GM21367 (cell line): ENCODE results near the gene PNPLA3.
"Not testable (repeated sequence)": the region's sequence is repeated elsewhere in the genome, so short reads cannot be mapped to it uniquely, and the experiment has no call there.

Experiments
- ATAC-seq: cut with Tn5 transposase; IDR thresholded peaks from one replicate; pipeline ENCODE4 v1.9.1; 2021; ENCODE audit not compliant: unreplicated experiment

PNPLA3 gene

DNA sequence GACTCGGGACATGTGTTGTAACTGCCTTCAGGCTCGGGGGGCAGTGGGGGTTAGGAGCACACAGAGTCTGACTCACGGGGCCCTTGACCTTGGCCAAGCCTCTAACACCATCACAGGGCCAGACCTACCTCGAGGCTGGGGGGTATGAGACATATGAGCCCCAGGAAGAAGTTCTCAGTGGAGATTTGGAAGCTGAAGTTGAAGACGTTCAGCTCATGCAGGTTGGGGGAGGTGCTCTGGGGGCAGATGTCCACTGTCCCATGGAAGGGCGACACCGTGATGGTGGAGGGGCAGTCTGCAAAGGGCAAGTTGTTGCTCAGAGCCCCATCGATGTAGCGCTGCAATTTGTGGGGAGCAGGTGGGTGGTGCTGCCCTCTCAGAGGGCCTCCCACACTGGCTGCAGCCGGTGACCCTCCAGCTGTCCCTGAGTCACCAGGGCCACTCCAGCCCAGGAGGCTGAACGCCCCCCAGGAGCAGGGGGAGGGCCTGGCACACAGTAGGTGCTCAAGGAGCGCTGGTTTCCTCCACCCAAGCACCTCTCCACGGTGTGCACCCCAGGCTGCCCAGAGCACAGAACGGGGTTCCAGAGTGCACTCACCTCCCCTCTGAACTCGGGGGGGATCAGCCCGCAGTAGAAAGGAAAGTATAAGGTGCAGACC is 34.3 kb upstream of the PNPLA3 start:
- no peak for ATAC-seq

DNA sequence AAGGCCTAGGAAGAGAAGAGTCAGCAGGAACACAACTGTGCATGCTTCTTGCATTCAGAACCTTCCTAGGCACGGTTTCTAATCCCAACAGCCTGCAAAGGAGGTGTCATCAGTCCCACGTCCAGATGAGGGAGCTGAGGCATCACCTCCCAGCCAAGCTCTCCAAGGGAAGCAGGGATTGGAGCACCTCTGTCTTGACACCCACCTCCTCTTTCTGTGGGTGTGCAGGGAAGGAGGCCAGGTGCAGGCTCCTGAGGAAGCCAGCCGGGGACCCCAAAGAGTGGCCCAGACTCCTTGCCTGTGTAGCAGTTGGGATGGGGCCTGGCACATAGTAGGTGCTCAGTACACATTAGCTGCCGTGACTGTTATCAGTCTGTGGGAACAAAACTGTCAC is 33.7 kb upstream of the PNPLA3 start:
- ATAC-seq, result no peak

DNA sequence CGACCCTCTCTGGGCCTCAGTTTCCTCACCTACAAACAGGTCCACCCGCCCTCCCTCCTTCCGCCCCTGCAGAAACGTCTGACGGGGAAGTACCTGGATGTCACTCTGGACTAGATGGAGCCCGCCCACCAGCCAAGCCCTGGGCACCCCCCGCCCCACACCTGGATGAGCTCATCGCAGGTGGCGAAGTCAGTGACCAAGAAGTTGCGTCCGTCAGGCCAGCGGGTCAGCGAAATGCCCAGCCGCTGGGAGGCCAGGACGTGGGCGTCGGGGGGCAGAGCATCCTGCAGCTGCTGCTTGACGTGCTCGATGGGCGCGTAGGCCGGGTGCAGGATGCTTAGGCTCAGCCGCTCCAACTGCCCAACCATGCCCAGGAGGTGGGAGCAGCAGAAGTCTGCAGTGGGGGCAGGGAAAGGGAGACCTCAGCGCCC is 32.7 kb upstream of the PNPLA3 start:
- ATAC-seq, result no peak

DNA sequence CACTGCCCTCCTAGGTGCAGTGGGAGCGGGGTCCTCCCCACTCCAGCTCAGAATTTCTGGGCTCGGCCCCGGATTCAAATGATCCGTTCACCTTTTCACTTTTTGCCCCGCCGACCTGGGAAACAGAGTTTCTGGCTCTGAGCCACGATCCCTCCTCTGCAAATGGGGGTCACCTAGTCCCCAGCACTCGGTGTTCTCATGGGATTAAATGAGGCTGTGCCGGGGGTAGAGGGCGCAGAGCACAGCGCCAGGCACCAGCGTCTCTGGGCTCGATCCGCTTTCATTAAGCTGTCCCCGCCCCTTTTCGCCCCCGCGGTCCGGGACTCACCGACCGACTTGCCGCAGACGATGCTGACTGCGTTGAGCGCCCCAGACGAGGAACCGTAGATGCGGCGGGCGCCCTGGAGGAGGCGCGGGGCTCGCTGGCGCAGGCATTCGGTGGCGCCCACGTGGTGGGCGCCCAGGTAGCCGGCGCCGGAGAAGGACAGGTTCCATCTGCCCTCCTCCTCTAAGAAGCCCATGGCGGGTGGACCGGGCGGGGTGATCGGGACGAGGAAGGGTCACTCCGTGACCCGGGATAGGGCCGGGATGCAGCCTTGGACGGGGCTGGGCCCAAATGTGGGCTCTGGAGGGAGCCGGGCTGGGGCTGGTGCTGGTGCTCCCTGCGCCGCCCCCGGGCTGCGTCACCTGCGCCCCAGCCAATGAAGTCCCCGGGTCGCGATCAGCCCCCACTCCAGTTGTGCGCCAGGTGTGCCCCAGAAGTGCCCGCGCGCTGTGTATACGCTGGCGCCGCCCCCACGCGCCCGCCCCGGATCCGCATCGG is 32.0 kb upstream of the PNPLA3 start, which contains the start of gene PNPLA5:
Gene PNPLA5 (minus strand): TSS at position 654 of the 823 bp plus-strand sequence. CDS start 133 bp downstream, at position 521.
- ATAC-seq, result no peak

DNA sequence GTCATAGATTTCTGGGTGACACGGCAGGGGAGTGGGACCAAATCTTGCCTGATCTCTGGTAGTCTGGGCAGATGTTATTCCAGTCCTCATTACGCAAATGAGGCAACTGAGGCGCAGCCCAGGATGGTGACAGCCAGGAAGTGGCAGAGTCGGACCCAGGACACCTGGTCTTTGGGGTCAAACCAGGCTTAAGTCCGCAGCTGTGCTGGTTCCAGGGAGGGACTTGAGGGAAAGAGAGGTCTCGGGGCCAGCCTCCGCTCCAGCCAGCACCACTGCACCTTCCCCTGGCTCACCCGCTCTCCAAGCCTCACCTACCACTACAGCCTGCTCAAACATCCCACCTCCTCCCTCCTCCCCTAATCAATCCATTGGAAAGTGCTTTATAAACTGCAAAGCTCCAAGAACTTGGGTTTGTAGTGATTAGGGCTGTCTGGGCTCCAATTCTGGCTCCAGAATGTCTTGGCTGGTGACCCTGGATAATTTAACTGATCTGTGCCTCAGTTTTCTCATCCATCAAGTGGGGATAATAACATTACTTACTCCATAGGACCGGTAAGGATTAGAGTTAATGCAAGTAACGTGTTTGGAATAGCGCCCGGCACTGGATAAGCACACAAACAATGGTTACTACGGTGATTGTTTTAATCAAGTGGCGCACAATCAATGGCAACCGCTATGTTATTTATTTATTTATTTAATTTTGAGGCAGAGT is 31.3 kb upstream of the PNPLA3 start:
- no peak for ATAC-seq

DNA sequence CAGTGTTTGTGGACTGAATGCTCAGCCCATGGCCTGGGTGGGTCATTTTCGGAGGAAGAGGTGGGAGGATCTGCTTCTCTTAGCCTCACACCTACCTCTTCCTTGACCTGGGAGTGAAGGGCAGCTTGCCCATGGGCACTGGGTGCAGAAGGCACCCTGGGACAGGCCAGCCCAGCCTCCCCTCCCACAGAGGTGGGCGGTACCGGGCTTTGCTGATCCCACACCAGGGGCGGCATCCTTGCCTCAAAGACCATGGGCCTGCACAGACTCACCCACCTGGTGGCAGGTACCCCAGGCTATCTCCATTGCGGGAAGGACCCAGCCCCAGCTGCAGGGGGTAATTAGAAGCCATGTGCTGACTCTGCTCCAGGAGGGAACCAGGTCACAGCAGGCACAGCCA is 30.3 kb upstream of the PNPLA3 start:
- ATAC-seq, result no peak

DNA sequence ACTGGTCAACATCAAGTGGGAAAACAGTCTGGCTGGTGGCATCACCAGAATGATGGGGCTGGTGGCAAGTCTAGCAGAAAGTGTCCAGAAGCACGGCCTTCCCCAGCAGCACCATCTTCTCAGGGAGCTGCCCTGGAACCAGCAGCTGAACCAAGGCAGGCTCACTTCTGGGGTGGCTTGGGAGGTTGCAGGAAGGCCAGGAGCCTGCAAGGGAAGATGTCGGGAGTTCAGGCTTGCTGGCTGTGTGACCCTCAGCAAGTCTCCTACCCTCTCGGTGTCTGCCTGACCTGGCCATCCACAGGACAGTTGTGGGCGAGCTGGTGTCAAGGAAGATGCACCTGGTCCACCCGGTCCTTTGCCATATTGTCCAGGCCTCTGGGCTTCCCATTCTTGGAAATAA is 29.5 kb upstream of the PNPLA3 start:
- ATAC-seq, result no peak

DNA sequence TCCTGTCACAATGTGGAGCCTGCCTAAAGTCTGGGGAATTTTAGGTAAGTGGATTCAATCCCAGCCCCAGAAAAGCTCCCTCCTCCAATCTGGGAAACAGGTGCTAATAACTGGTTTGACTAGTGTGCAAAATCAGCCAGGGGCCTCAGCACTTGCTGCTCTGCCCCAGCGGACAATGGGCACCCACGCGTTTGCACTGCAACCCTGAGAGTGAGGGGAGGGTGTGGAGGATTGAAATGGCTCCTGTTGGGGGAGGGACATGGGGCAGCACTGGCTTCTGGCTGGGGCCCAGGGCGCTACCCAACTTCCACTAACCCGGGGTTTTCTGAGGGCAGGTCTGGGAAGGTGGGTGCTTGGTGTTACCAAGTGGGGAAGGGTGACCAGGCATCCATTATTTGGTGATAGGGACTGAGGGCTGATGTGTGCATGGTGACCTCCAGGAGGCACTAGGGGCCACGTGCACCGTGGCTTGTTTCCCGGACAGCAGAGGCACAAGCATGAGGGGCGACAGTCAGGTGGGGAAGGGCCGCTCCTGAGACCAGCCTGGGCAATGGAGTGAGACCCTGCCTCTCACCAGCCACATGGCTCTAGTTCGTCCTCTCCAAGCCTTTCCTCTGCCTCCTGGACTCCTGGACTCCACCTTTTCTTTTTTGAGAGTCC is 27.5 kb upstream of the PNPLA3 start:
- no peak for ATAC-seq

DNA sequence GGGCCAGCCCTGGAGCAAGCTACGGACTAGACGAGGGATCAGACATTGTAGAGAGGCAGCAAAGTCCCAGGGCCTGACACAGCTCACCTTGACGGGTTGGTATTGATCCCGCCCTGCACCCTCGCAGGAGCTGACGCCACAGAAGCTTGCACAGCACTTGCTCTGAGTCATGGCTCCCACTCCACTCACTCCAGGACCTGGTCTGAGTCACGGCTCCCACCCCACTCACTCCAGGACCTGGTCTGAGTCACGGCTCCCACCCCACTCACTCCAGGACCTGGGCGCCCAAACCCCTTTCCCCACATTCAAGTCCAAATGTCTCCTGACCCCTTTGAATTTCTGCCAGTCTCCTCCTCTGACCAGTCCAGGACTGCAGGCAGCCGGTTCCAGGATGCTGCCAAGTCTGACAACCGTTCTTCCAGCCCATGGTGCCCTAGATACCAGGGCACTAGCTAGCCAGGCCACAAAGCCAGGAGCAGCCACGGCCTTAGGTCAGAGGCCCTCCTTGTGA is 25.8 kb upstream of the PNPLA3 start:
- ATAC-seq, result no peak

DNA sequence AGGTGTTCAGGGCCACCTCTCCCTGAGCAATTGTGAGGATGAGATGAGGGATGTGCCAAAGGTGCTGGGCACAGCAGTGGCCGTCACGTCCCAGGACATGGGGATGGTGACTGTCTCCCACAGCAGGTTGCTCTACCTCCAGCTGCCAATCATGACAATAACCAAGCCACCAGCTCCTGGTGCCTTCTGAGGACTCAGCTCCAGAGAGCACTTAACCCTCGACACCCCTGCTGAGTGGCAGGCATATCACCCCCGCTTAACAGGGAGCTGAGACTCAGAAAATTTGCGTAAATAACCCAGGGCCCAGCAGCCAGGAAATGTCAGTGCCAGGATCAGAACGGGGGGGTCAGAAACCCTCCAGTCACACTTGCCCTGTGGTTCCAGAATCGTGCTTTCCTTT is 23.4 kb upstream of the PNPLA3 start:
- ATAC-seq, result no peak

DNA sequence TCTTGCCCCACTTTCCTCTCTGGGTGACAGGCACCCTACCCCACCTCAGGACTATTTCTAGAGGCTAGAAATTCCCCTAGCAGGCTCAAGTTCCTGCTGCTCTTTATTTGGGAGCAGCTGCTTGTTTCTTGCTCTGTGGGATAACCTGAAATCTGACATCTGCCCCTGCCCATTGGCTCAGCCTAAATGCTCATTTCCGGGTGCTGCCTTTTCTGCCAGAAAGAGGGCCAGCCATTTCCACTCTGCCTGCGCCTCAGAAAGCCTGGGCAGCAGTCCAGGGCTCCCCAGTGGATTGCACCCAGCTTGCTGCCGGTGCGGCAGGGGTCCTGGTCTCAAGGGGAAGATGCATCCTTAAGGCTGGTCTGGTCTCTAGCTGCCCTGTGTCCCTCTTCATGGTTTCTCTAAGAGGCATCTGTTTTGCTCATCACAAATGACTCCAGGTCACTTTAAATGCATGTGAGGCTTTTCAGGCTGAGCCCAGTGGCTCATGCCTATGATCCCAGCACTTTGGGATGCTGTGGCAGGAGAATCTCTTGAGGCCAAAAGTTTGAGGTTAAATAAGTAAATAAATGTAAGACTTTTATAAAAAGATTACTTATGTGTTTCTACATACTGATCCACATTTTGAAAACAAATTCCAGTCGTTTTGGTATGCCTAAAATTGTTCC is 21.5 kb upstream of the PNPLA3 start:
- no peak for ATAC-seq

DNA sequence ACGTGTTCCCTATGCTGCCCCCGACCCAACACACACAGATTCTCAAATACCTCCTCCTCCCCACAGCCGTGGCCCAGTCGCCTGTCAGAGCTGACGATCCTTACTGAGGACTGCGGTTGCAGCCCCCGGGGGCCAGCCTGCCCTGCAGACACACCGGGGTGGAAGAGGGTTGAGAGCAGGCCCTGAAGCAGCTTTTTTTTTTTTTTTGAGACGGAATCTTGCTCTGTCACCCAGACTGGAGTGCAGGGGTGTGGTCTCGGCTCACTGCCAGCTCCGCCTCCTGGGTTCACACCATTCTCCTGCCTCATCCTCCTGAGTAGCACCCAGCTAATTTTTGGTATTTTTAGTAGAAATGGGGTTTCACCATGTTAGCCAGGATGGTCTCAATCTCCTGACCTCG is 20.6 kb upstream of the PNPLA3 start:
- ATAC-seq, result not testable (repeated sequence)

DNA sequence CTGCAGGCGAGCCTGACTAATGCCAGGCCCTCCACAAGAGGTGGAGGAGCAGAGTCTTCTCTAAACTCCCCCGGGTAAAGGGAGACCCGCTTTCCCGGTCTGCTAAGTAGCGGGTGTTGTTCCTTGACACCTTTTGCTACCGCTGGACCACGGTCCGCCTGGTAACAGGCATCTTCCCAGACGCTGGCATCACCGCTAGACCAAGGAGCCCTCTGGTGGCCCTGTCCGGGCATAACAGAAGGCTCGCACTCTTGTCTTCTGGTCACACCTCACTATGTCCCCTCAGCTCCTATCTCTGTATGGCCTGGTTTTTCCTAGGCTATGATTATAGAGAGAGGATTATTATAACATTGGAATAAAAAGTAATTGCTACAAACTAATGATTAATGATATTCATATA is 19.2 kb upstream of the PNPLA3 start:
- not testable (repeated sequence) for ATAC-seq

DNA sequence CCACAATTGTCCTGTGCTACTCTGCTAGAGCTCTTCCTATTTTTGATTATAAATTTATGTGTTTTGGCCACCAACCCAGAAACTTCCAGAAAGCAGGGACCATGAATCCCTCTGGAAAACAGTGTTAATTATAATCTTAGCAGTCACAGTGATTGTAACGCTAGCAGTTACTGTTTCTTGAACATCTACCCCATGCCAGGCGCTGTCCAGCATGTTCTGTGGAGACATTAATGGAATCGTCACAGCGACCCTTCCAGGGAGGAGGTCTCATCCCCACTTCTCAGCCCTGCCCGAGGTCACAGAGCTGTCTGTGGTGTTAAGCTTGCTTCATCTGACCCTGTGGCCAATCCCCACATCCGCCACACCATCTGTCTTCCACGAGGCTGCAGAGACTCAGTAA is 17.9 kb upstream of the PNPLA3 start:
- ATAC-seq, result no peak

DNA sequence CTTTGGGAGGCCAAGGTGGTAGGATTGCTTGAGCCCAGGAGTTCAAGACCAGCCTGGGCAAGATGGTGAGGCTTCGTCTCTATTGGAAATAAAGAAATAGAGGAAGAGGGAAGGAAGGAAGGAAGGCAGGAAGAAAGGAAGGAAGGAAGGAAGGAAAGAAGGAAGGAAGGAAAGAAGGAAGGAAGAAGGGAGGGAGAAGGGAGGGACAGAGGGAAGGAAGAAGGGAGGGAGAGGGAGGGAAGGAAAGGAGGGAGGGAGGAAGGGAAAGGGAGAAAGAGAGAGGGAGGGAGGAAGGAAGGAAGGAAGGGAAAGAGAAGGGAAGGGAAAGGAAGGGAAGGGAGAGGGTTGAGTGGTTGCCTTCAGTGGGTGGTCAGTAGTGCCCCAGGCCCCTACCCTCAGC is 13.9 kb upstream of the PNPLA3 start:
- ATAC-seq, result no peak

DNA sequence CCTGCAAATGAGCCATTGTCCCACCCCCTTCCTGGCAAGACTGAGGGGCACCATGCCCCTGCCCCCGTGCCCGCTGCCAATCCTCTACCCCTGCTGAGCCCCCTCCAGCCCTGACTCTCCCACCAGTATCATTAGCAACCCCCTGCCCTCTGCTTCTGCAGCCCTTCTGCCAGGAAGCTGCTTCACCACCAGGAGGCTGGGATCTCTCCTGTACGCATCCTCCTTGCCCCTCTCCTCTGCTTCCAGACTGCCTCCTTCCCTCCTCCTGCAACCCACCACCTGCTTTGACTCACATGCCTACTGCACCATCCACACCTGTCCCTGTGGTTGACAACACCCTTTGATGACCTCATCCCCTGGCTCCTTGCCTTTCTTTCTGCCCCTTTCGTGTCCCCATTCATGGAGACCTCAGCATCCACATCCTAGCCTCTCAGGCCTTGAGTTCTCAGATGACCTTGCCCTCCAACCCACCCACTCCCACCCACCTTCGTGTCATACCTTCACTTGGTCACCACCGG is 13.4 kb upstream of the PNPLA3 start:
- no peak for ATAC-seq

DNA sequence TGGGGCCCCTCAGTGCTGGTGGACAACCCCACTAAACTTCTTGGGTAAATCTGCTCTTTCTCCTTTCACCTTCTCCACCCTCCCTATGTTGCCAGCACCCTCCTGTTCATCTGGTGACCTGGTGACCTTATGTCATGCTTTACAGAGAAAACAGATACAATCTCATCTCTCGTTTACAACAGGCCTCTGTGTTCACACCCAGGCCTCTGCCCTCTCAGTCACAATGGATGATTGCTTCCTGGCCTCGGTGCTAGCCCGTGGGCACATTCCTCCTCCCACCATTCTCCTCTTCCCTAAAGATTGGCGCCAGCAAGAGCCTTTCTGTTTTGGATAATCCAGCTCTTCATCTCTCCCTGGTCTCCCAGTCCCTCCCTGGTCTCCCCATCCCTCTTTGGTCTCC is 12.3 kb upstream of the PNPLA3 start:
- no peak for ATAC-seq

DNA sequence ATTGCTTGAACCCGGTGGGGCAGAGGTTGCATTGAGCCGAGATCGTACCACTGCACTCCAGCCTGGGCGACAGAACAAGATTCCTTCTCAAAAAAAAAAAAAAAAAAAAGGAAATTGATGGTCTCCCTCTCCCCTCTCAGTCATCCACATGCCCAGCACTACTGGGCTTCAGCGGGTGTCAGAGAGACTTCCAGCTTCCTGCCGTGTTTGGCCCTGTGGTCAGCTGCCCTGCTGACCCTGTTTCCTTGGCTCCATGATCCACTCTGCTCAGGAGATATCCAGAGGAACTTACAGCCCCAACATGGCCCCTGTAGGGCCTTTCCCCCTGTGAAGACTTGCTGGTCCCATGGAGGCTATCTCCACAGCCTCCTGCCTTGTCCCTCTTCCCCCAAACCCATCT is 6.1 kb upstream of the PNPLA3 start:
- ATAC-seq, result no peak

DNA sequence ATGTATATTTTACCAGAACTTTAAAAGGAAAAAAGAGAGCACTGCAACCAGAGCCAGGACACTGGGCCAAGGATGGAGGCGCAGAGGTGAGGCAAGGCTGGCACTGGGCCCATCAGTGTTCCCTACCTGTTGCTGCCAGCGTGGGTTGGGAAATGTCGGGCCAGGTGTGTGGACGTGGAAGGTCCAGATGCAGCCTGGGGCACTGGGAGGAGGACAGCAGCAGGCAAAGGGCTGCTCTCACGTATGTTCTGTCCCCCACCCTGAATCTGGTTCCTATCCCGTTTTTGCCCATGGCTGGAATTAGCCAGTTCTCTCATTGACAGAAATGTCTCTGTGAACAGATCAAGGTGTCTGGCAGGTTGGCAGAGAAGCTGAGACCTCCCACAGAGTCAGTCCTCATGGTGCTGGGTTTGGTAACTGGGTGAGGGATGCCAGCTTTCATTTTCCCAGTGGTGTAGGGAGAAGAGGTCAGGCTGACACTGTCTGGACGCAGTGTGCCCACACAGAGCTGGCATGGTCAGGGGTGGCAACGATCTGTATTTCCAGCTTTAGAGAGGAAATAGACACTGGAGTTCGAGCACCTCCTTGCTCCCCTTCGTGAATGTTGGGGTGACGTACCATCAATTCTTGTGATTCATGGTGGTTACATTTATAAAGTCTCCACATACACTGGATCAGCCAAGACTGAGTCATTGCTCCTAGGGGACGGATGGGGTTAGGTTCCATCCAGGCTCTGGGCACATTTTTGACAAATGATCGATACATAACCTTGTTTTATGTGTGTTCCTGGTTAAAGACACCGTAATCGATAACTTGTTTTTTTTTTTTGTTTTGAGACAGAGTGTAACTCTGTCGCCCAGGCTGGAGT is 4.3 kb upstream of the PNPLA3 start:
- ATAC-seq, result no peak
